Bronchial epithelial cell (primary cell): ENCODE data around the gene PRDM8. TPM values are rescaled to one million over a fixed set of nuclear protein-coding genes. Genes with fewer than 3 reads are reported as not detected.

Experiments used
- DNase-seq: peaks from one replicate; pipeline ENCODE4 v3.0.0-alpha.2; 2010; ENCODE audit warnings: low read depth
- FAIRE-seq: peaks from 2 replicates; lab custom pipeline; 2011; peaks lifted over from hg19 to GRCh38; lab: Jason Lieb, UNC
- H3K27me3 ChIP-seq: 2 replicates; pipeline ENCODE4 v1.5.1; 2011; ENCODE audit warnings: low read length; ENCODE audit not compliant: control insufficient read depth, insufficient read depth
- H3K36me3 ChIP-seq: 2 replicates; pipeline ENCODE4 v1.5.1; 2011; ENCODE audit warnings: low read length; ENCODE audit not compliant: control insufficient read depth, insufficient read depth
- H3K4me3 ChIP-seq: 2 replicates; pipeline ENCODE4 v1.5.1; 2011; ENCODE audit warnings: mild to moderate bottlenecking, low read depth, low read length, control low read depth
- total RNA-seq: library from RNA; depleted of rRNA; stranded (reverse); fragments of >200 nt; gene quantifications from 2 replicates; pipeline ENCODE4 v1.2.1, GENCODE V29; 2014
- TF ChIP-seq, protein P1 (sequence below): IDR thresholded peaks from 2 replicates; pipeline ENCODE4 v1.5.1; 2011; ENCODE audit warnings: mild to moderate bottlenecking, moderate library complexity, low read length, control low read depth, inconsistent platforms; ENCODE audit not compliant: insufficient read depth, severe bottlenecking

PRDM8 gene
- total RNA-seq, 1 donor from 2014 or later: 0.53 TPM

DNA sequence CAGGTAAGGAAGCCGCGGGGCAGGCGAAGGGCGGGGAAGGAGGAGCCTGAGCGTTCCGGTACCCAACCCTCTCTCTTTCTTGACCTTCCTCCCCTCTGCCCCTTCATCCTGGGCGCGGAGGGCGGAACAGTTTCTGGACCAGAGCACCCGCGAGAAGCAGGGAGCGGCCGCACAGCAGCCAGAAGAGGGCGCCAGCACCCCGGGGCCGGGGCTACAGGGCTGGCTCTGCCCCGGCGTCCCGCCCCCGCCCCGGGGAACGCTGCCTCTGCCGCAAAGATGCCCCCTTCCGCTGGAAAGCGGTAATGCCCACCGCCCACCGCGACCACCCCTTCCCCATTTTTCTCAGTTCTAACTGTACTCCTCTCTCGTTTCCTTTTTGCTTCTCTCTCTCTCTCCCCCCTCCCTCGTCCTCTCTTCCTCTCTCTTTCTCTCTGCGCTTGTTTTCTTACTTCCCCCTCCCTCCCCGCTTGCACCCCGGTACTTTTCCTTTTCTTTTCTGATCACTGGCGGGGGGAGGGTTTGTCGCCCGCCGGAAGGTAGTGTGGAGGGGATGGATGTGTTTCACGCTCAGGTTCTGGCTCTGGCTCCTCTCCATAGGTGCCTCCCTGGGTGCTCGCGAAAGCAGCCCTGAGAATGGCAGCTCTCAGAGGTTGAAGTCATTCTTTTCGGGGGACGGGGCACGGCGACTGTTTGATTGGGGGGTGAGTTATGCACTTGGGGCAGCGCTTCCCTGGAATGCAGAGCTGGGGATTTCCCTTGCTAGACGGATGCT is 13.1 kb upstream of the PRDM8 start:
- peak; percentile 62 for DNase-seq
- TF ChIP-seq, protein P1, sequence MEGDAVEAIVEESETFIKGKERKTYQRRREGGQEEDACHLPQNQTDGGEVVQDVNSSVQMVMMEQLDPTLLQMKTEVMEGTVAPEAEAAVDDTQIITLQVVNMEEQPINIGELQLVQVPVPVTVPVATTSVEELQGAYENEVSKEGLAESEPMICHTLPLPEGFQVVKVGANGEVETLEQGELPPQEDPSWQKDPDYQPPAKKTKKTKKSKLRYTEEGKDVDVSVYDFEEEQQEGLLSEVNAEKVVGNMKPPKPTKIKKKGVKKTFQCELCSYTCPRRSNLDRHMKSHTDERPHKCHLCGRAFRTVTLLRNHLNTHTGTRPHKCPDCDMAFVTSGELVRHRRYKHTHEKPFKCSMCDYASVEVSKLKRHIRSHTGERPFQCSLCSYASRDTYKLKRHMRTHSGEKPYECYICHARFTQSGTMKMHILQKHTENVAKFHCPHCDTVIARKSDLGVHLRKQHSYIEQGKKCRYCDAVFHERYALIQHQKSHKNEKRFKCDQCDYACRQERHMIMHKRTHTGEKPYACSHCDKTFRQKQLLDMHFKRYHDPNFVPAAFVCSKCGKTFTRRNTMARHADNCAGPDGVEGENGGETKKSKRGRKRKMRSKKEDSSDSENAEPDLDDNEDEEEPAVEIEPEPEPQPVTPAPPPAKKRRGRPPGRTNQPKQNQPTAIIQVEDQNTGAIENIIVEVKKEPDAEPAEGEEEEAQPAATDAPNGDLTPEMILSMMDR: peak; percentile 98
- no peak for FAIRE-seq
- H3K4me3 ChIP-seq: peak overlapping the region; percentile 56
- no peaks in the 10 kb centered on the region for H3K36me3 ChIP-seq
- no peaks in the 10 kb centered on the region for H3K27me3 ChIP-seq

DNA sequence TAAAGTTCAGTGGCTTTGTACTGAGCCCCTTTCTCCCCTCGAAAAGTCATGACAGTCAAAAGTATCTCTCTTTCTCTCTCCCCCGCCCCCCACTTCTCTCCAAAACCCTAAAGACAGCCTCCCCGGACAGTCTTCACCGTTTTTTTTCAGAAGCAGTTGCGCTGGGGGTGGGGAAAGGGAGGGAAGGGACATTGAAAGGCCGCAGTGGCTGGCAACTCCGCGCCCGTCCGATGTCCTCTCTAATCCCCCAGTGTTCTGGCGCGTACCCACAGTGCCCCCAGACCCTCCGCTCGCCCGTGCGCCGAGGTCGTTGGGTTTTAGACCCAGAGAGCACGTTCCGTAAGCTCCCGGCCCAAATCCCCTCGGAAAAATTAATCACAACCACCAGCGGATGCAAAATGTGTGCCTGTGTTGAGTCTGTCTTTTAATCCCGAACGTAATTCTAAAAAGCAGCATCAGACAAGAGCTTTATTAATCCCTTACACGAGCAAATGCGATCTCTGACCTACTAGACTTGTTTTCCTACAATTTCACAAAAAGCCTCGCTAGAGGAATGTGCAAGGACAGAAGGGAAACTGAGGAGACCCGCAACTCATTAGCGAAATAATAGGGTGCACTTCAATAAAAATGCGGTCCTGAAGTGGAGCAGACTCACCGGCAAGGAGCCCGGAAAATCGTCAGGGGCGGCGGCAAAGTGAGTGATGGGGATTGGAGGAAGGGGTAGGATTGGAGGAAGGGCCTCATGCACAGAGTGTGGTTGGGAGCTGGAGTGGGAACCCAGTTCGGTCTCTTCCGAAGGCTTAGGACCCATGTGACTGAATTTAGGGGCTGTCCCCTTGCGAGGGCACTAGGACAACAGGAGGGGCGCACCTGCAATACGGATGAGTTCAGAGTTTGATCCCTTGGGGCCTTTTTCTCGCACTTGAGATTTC is 12.2 kb upstream of the PRDM8 start:
- Histone ChIP-seq H3K36me3 (no peaks in the 10 kb centered on the region), H3K27me3 (no peaks in the 10 kb centered on the region), H3K4me3 (peak overlapping the region; percentile 56)
- DNase-seq: no peak
- no peak for FAIRE-seq
- TF ChIP-seq, protein P1: no peak

DNA sequence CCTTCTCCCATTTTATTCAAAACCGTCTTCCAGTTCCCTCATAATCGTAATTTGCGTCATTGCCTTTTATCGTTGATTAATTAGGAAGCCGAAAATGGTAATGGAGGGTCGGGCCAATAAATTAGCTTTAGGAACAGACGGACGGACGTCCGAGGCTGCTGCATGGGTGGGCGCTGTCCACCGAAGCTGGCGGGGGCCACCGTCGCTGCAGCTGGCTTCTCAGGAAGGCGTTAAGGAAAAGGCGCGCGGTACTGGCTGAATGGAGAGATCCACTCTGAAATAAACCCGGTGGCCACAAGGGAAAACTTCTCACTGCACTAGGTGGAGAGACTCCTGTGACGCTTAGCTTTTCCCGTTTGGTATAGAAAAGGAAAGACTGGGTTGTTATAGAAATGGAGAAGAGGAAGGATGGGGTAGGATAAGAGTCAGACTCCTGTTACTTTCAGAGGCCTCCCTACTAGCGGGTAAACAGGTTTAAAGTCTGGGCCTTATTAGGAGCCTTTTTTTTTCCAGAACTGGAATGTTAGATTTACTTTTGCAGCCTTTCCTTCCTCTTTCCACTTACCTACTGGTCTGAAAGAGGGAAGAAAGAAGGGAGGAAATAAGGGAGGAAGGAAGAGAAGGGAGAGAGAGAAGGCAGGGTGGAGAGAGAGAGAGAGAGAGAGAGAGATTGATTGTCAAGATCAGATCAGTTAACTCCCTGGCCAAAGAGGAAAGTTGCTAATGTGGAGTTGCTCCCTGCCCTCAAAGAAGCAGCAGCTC is 11.3 kb upstream of the PRDM8 start:
- Histone ChIP-seq H3K27me3 (no peaks in the 10 kb centered on the region), H3K36me3 (no peaks in the 10 kb centered on the region), H3K4me3 (no peak overlapping the region)
- DNase-seq (no peak), FAIRE-seq (no peak)
- TF ChIP-seq, protein P1: no peak

DNA sequence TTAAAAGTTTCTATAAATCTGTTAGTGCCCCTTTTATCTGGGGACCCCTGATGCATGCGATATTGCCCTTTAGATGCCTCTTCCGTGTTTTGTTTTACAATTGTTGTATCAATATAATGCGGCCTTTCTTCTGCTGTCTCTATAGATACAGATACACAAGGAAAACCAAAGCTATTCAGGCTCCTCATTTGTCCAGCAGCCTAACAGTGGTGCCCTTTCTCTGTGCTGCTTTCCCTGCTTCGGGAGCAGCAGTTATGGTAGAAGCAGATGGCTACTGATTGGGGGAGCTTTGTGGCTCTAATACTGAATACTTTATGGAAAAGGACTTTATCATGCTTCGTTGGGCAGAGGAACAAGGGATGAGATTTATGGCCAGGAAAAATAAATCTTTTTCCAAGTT is 10.6 kb upstream of the PRDM8 start:
- TF ChIP-seq, protein P1: no peak
- no peak for DNase-seq
- no peak for FAIRE-seq
- H3K36me3 ChIP-seq: no peaks in the 10 kb centered on the region
- no peaks in the 10 kb centered on the region for H3K27me3 ChIP-seq
- no peak overlapping the region for H3K4me3 ChIP-seq

DNA sequence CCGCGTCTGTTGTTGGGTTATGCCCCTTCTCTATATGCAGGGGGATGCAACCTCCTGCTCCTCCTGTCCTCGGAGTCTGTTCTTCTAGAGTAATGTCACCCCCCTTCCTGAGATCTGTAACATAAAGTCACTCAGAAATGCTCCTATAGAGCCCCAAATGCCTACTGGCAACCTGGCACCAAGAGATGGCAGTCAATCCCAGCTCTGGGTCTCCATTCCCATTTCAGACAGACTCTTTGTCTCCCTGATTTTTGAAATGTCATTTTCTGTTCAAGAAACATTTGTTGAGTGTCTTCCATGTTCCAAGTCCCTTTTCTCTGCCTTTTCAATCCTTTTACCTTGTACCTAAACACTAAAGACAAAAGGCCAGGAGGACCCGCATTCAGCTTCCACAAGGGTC is 9.6 kb upstream of the PRDM8 start:
- Histone ChIP-seq H3K27me3 (no peaks in the 10 kb centered on the region), H3K4me3 (no peak overlapping the region), H3K36me3 (no peaks in the 10 kb centered on the region)
- TF ChIP-seq, protein P1: no peak
- DNase-seq: no peak
- FAIRE-seq: no peak
